Stomach (tissue), 4 donors: ENCODE measurements around the gene ARSI.

Source experiments
- EP300 ChIP-seq: sonication (generic); formaldehyde crosslinking; IDR thresholded peaks from one replicate; pipeline ENCODE4 v1.6.1; 2017; ENCODE audit warnings: antibody characterized with exemption
- POLR2A ChIP-seq, 4 donors: fragments of 450-650 bp; IDR thresholded peaks; one replicate each; pipeline ENCODE4 v1.6.1; 2016; ENCODE audit warnings: antibody characterized with exemption in 4 of 4, control low read depth in 2 of 4, mild to moderate bottlenecking in 1 of 4, moderate library complexity in 1 of 4
- POLR2AphosphoS5 ChIP-seq, 3 donors: sonication (generic); formaldehyde crosslinking; IDR thresholded peaks; one replicate each; pipeline ENCODE4 v1.6.1; 2016; ENCODE audit warnings: antibody characterized with exemption in 3 of 3
- TF ChIP-seq, protein P1 (sequence below), 7 experiments: fragments of 450-650 bp in 4 of 7; fragments of 200-600 bp in 3 of 7; sonication (generic) in 3 of 7; IDR thresholded peaks; one replicate each; pipeline ENCODE4 v1.5.1; 2016 to 2019; ENCODE audit warnings: antibody characterized with exemption in 7 of 7, control low read depth in 2 of 7, mild to moderate bottlenecking in 1 of 7

- TF ChIP-seq, protein P1, sequence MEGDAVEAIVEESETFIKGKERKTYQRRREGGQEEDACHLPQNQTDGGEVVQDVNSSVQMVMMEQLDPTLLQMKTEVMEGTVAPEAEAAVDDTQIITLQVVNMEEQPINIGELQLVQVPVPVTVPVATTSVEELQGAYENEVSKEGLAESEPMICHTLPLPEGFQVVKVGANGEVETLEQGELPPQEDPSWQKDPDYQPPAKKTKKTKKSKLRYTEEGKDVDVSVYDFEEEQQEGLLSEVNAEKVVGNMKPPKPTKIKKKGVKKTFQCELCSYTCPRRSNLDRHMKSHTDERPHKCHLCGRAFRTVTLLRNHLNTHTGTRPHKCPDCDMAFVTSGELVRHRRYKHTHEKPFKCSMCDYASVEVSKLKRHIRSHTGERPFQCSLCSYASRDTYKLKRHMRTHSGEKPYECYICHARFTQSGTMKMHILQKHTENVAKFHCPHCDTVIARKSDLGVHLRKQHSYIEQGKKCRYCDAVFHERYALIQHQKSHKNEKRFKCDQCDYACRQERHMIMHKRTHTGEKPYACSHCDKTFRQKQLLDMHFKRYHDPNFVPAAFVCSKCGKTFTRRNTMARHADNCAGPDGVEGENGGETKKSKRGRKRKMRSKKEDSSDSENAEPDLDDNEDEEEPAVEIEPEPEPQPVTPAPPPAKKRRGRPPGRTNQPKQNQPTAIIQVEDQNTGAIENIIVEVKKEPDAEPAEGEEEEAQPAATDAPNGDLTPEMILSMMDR (IDR thresholded peaks at IDR 0.05), result no peak
- TF ChIP-seq POLR2A (IDR thresholded peaks at IDR 0.05) (no peak), EP300 (no peak), POLR2AphosphoS5 (IDR thresholded peaks at IDR 0.05) (no peak)
These were observed 37.1 kb upstream of the ARSI start for GRCh38 chr5:150339841-150340240.
